ENCODE results near the gene CDKN2B. TPM values are rescaled to one million over a fixed set of nuclear protein-coding genes. Genes with fewer than 3 reads are reported as not detected.

Gene CDKN2B
- total and polyA plus RNA-seq, 9 donors = 0.63 to 5.7 (median 1.7) TPM

DNA sequence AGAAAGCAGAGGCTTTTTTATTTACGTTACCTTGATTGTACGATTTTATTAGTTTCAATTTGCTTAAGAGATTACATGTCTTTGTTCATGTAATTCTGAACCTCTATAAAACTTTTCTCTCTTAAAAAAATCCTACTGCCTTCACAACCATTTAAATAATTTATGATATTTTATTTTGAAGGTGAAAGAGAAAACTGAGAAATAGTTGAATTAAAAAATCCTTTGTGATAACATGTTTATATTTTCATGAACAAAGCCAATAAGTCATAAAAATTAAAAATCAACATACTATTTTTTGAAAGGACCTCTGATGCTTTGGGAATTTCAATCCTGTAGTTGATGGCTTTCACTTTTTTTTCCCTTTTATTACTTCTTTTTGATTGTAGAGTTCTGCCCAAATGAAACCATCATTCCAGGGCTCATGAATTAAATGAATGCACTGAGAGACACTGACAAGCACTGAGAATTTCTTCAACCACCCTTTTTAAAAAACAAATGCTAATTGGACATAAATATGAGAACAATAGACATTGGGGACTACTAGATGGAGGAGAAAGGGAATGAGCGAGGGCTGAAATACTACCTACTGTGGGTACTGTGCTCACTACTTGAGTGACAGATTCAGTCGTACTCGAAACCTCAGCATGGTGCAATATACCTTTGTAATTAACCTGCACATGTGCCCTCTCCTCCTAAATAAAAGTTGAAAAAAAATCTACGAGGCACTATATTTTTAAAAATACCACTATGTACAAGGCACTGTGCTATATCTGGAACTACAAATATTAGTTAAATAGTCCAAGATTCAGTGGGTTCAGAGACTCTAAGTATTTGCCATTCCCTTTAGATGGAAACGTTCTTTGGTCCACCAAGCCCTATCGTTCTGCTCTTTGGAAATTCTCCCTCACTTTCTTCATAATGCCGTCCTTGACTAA, 20.8 kb downstream of the CDKN2B start:
- Histone ChIP-seq H3K4me1 (ENCODE audit: insufficient read depth) (no peaks in the 10 kb centered on the region), H3K27me3 (no peaks in the 10 kb centered on the region), H3K4me3 (no peak overlapping the region), H3K9me3 (no peaks in the 10 kb centered on the region), H3K27ac (no peak overlapping the region), H3K36me3 (no peaks in the 10 kb centered on the region)
- DNase-seq = no peak
- 36 to 44% (median 36%) methylated on average over 9 of the region's 9 CpGs for WGBS, 3 donors
- intact Hi-C loops (cut with DNase I) = no loop called here
- TF ChIP-seq POLR2A (IDR thresholded peaks at IDR 0.05) = no peak
- no peak for TF ChIP-seq EP300 (IDR thresholded peaks at IDR 0.05)
- TF ChIP-seq, protein P1, sequence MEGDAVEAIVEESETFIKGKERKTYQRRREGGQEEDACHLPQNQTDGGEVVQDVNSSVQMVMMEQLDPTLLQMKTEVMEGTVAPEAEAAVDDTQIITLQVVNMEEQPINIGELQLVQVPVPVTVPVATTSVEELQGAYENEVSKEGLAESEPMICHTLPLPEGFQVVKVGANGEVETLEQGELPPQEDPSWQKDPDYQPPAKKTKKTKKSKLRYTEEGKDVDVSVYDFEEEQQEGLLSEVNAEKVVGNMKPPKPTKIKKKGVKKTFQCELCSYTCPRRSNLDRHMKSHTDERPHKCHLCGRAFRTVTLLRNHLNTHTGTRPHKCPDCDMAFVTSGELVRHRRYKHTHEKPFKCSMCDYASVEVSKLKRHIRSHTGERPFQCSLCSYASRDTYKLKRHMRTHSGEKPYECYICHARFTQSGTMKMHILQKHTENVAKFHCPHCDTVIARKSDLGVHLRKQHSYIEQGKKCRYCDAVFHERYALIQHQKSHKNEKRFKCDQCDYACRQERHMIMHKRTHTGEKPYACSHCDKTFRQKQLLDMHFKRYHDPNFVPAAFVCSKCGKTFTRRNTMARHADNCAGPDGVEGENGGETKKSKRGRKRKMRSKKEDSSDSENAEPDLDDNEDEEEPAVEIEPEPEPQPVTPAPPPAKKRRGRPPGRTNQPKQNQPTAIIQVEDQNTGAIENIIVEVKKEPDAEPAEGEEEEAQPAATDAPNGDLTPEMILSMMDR (IDR thresholded peaks at IDR 0.05) = no peak

DNA sequence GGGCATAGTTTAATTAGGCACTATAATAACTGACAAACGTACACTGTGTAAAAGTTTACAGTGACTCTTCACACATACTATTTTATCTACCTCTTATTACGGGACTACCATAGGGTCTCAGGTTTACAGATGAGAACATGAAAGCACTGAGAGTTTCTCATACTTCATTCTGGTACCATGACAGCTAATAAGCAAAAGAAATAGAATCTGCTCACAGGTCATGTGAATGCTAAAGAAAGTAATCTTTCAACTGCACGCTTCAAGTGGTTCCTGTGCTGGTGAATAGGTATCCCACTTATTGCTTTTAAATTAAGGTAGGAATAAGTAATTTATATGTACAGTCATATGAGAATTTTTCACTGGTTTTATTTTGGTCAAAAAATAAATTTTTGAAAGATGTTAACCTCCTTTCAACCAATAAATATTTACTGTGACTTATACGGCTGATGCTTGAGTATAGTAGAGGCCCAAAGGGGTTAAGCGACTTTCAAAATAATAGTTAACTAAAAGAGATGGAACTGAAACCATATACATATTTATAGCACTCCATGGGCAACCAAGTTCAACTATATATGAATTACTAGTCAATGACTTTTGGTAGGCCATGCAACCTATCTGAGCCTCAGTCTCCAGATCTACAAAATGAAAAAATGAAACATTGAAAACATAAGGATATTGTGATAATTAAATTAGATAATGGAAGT, 23.0 kb downstream of the CDKN2B start:
- Histone ChIP-seq H3K27ac (no peak overlapping the region), H3K4me3 (no peak overlapping the region), H3K36me3 (no peaks in the 10 kb centered on the region), H3K27me3 (no peaks in the 10 kb centered on the region), H3K4me1 (ENCODE audit: insufficient read depth) (no peaks in the 10 kb centered on the region), H3K9me3 (no peaks in the 10 kb centered on the region)
- WGBS, 3 donors = 71 to 80% (median 79%) methylated on average over 5 of the region's 5 CpGs
- TF ChIP-seq, protein P1 (IDR thresholded peaks at IDR 0.05) = no peak
- TF ChIP-seq EP300 (IDR thresholded peaks at IDR 0.05) (no peak), POLR2A (IDR thresholded peaks at IDR 0.05) (no peak)
- no peak for DNase-seq
- intact Hi-C loops (cut with DNase I) = no loop called here

DNA sequence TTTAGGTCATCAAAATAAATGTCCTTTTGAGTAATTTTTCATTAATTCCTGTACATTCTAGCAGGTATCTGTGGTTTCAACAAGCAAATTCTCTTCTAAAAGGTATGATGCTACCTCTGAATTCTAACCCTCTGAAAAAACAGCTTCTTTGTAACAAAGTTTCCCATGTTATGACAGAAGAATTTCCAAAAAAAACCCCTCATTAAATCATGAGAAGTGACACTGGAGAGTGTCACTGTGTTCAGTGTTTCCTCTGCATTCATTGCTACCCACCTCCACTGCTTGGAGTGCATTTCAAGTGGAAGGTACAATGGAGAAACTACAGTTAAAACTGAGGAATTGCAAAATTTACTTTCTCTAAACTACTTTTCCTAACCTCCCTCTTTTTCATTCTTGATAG, 25.0 kb downstream of the CDKN2B start:
- intact Hi-C loops (cut with DNase I) = no loop called here

DNA sequence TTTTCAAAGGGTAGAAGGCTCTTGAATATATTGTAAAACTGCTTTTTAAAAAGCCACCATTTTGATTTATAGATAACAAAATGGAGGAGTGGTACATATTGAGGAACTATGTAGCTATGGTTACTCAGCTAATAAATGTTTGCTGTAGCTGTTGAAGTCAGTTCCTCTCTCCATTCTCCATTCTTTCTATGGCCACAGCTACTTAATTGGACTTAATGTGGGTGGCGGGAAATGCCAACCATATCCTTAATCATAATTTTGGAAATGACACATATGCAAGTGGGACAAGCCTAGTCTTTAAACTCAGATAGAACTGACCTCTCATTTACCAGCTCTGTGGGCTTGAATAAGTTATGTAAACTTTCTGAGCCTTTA, 25.6 kb downstream of the CDKN2B start:
- Histone ChIP-seq H3K9me3 (no peaks in the 10 kb centered on the region), H3K36me3 (no peaks in the 10 kb centered on the region), H3K4me3 (no peak overlapping the region), H3K27ac (no peak overlapping the region), H3K4me1 (ENCODE audit: insufficient read depth) (no peaks in the 10 kb centered on the region), H3K27me3 (no peaks in the 10 kb centered on the region)
- WGBS, 3 donors = 52 to 76% (median 61%) methylated on average over 1 of the region's 1 CpG
- no peak for TF ChIP-seq POLR2A (IDR thresholded peaks at IDR 0.05)
- TF ChIP-seq, protein P1 (IDR thresholded peaks at IDR 0.05) = no peak
- TF ChIP-seq EP300 (IDR thresholded peaks at IDR 0.05) = no peak
- intact Hi-C loops (cut with DNase I) = no loop called here
- DNase-seq = no peak

More for the DNA sequence above, 25.0 kb downstream of the CDKN2B start:
- no peaks in the 10 kb centered on the region for H3K27me3 ChIP-seq
- H3K27ac ChIP-seq = no peak overlapping the region
- H3K4me1 ChIP-seq (ENCODE audit: insufficient read depth) = no peaks in the 10 kb centered on the region
- H3K36me3 ChIP-seq = no peaks in the 10 kb centered on the region
- H3K4me3 ChIP-seq = no peak overlapping the region
- TF ChIP-seq EP300 (IDR thresholded peaks at IDR 0.05) = no peak
- TF ChIP-seq, protein P1 (IDR thresholded peaks at IDR 0.05) = no peak
- TF ChIP-seq POLR2A (IDR thresholded peaks at IDR 0.05) = no peak
- no peak for DNase-seq
- H3K9me3 ChIP-seq = no peaks in the 10 kb centered on the region

All from ovary (tissue), 9 donors.